K562 (cell line): ENCODE measurements around the gene LIMCH1. TPM values are rescaled to one million over a fixed set of nuclear protein-coding genes. Genes with fewer than 3 reads are reported as not detected.

Experiments used
- ATAC-seq: fragments of 200-7000 bp; cut with Tn5 transposase; 3 replicates; pipeline ENCODE4 v1.9.1; 2020; ENCODE audit warnings: moderate library complexity
- BruUV-seq: library from RNA; stranded (reverse); fragments of 400-500 nt; replicated peaks from 2 replicates; lab custom pipeline; 2021; lab: Mats Ljungman, UMichigan
- CTCF ChIA-PET: fragments of 300-600 bp; formaldehyde crosslinking; extraction: SDS; loops from one replicate; lab custom pipeline; 2021; ENCODE audit warnings: low intra/inter-chr PET ratio; lab: Yijun Ruan, JAX
- POLR2A ChIA-PET: fragments of 300-600, 350-650 bp; sonication (Branson Sonifier 250); formaldehyde crosslinking; extraction: SDS; loops from one replicate; lab custom pipeline; 2021; ENCODE audit warnings: antibody characterized with exemption, inconsistent platforms; lab: Yijun Ruan, JAX
- DNase-seq, 4 experiments: peaks; one replicate each; pipeline versions ENCODE4 v3.0.0 to v3.0.0-alpha.2; 2011 to 2018; ENCODE audit warnings: low spot score in 3 of 4, mixed read lengths in 3 of 4; ENCODE audit errors: extremely low read depth in 1 of 4
- FAIRE-seq: peaks from 2 replicates; lab custom pipeline; 2011; peaks lifted over from hg19 to GRCh38; lab: Jason Lieb, UNC
- H2AFZ ChIP-seq: 2 replicates; pipeline ENCODE4 v1.6.0; 2011; ENCODE audit warnings: low read depth, low read length, control low read depth, inconsistent platforms
- H3K27ac ChIP-seq: fragments of 200-600 bp; 3 replicates; pipeline ENCODE4 v1.8.0; 2011; ENCODE audit warnings: low read depth, mild to moderate bottlenecking, control low read depth, inconsistent platforms, low read length, moderate library complexity, mixed read lengths; ENCODE audit errors: extremely low read depth
- H3K27me3 ChIP-seq, 2 experiments: fragments of 300-600 bp in 1 of 2; 2 replicates in 1 of 2; 3 replicates in 1 of 2; pipeline versions ENCODE4 v1.6.0 to v1.8.0; 2011; ENCODE audit warnings: inconsistent platforms in 2 of 2, low read length in 2 of 2, mild to moderate bottlenecking in 1 of 2, mixed read lengths in 1 of 2, moderate library complexity in 1 of 2; ENCODE audit not compliant: control insufficient read depth in 2 of 2, insufficient read depth in 2 of 2
- H3K36me3 ChIP-seq: fragments of 300-600 bp; 3 replicates; pipeline ENCODE4 v1.8.0; 2011; ENCODE audit warnings: mild to moderate bottlenecking, low read length, inconsistent platforms; ENCODE audit not compliant: control insufficient read depth, insufficient read depth
- H3K4me1 ChIP-seq, 2 experiments: fragments of 200-600 bp in 1 of 2; replicated peaks in 1 of 2; 2 replicates in 1 of 2; 3 replicates in 1 of 2; pipeline versions ENCODE4 v1.5.1 to v1.8.0; 2011; ENCODE audit warnings: inconsistent platforms in 2 of 2, low read length in 2 of 2, mild to moderate bottlenecking in 1 of 2, mixed read lengths in 1 of 2, moderate library complexity in 1 of 2; ENCODE audit not compliant: control insufficient read depth in 2 of 2, insufficient read depth in 2 of 2
- H3K4me2 ChIP-seq: 2 replicates; pipeline ENCODE4 v1.6.1; 2011; ENCODE audit warnings: low read length, control low read depth, inconsistent platforms, mixed read lengths; ENCODE audit not compliant: insufficient read depth
- H3K4me3 ChIP-seq: fragments of 200-600 bp; sonication (generic), shearing (Covaris generic); 2 replicates; pipeline ENCODE4 v1.5.1; 2016; ENCODE audit warnings: control low read depth, inconsistent platforms
- H3K79me2 ChIP-seq: fragments of 200-600 bp; 3 replicates; pipeline ENCODE4 v1.8.0; 2011; ENCODE audit warnings: low read length, inconsistent platforms; ENCODE audit not compliant: control insufficient read depth, insufficient read depth
- H3K9ac ChIP-seq, 2 experiments: 2 replicates each; pipeline versions ENCODE4 v1.6.0 to v1.6.1; 2011; ENCODE audit warnings: low read depth in 2 of 2, low read length in 2 of 2, control low read depth in 1 of 2, inconsistent platforms in 1 of 2, mild to moderate bottlenecking in 1 of 2, mixed read lengths in 1 of 2; ENCODE audit not compliant: insufficient read depth in 1 of 2
- H3K9me1 ChIP-seq: one replicate; pipeline ENCODE4 v1.6.0; 2011; ENCODE audit warnings: inconsistent platforms, mild to moderate bottlenecking, low read length, moderate library complexity; ENCODE audit not compliant: control insufficient read depth, insufficient read depth
- H3K9me3 ChIP-seq: replicated peaks from 2 replicates; pipeline ENCODE4 v1.5.1; 2011; ENCODE audit warnings: low read depth, low read length, inconsistent platforms; ENCODE audit not compliant: control insufficient read depth, insufficient read depth
- H4K20me1 ChIP-seq: replicated peaks from 2 replicates; pipeline ENCODE4 v1.6.1; 2011; ENCODE audit warnings: low read length, inconsistent platforms, mixed read lengths; ENCODE audit not compliant: control insufficient read depth, insufficient read depth
- BRCA1 ChIP-seq, 2 experiments: fragments of 450-650 bp in 1 of 2; sonication (generic) in 1 of 2; formaldehyde crosslinking in 1 of 2; IDR thresholded peaks; 2 replicates each; pipeline versions ENCODE4 v1.5.0 to v1.6.1; 2017 to 2020; ENCODE audit warnings: mild to moderate bottlenecking in 1 of 2, missing genetic modification reagents in 1 of 2
- CC2D1A ChIP-seq: fragments of 450-650 bp; IDR thresholded peaks from 2 replicates; pipeline ENCODE4 v1.6.1; 2017; ENCODE audit warnings: mild to moderate bottlenecking
- CREB3 ChIP-seq: fragments of 450-650 bp; conservative IDR thresholded peaks from 2 replicates; pipeline ENCODE4 v1.6.1; 2016; ENCODE audit warnings: missing genetic modification characterization, low read depth, mild to moderate bottlenecking, missing compliant biosample characterization, moderate library complexity
- ESRRB ChIP-seq: fragments of 250-450 bp; sonication (Bioruptor Pico); IDR thresholded peaks from 2 replicates; pipeline ENCODE4 v1.5.0; 2020; ENCODE audit warnings: mild to moderate bottlenecking, moderate library complexity, borderline replicate concordance
- GTF2B ChIP-seq: IDR thresholded peaks from 2 replicates; pipeline ENCODE4 v1.6.1; 2011; ENCODE audit not compliant: insufficient read length; ENCODE audit errors: extremely low read depth
- HMG20A ChIP-seq: fragments of 450-650 bp; formaldehyde crosslinking; conservative IDR thresholded peaks from 2 replicates; pipeline ENCODE4 v1.4.0; 2020; ENCODE audit warnings: mild to moderate bottlenecking, mixed read lengths
- MAX ChIP-seq: sonication (generic); formaldehyde crosslinking; IDR thresholded peaks from 2 replicates; pipeline ENCODE4 v1.9.0; 2022; ENCODE audit warnings: mild to moderate bottlenecking, missing genetic modification reagents
- SAP30 ChIP-seq: fragments of 200-600 bp; sonication (generic); IDR thresholded peaks from 2 replicates; pipeline ENCODE4 v1.6.1; 2012; ENCODE audit warnings: borderline replicate concordance, low read depth, mild to moderate bottlenecking, moderate library complexity, low read length, control low read depth, inconsistent platforms; ENCODE audit not compliant: insufficient read depth, poor library complexity, severe bottlenecking
- VEZF1 ChIP-seq: fragments of 200-800 bp; sonication (Bioruptor generic); IDR thresholded peaks from 2 replicates; pipeline ENCODE4 v1.6.1; 2017; ENCODE audit warnings: missing genetic modification characterization, missing compliant biosample characterization
- ZNF436 ChIP-seq: fragments of 250-450, 450-650 bp; sonication (Bioruptor Pico); formaldehyde crosslinking; IDR thresholded peaks from 2 replicates; pipeline ENCODE4 v1.7.0; 2020; ENCODE audit warnings: mild to moderate bottlenecking
- WGBS: fragments of 100-300 bp; shearing (Covaris generic); methylation state at CpG from one replicate; pipeline ENCODE4 v1.1.6; 2016; ENCODE audit warnings: low coverage, mixed read lengths; ENCODE audit not compliant: insufficient coverage; ENCODE audit errors: missing lambda C conversion rate; 5-methylcytosine and 5-hydroxymethylcytosine counted together
- in situ Hi-C: fragments of 300-500 bp; cut with MboI; formaldehyde crosslinking; loops from 4 replicates; pipeline ENCODE4 v1.15.0; 2018; ENCODE audit warnings: inconsistent platforms, mixed read lengths
- intact Hi-C: fragments of 100-400 bp; cut with micrococcal nuclease; formaldehyde crosslinking; loops from 2 replicates; pipeline ENCODE4 v1.14.2; 2022
- polyA plus RNA-seq, 8 experiments: library from polyadenylated mRNA; depleted of rRNA in 4 of 8; stranded (reverse) in 5 of 8; unstranded in 3 of 8; fragments of >200 nt; fragmentation: Nextera tagmentation in 2 of 8; fragmentation: Illumina TruSeq in 1 of 8; extraction: Ambion mirVana in 2 of 8; extraction: Trizol in 1 of 8; gene quantifications; 2 replicates each; pipeline versions ENCODE4 v1.2.1 to v1.2.3, GENCODE V29; 2011 to 2014; ENCODE audit warnings: inconsistent platforms in 1 of 8, missing spikeins in 1 of 8
- total RNA-seq, 7 experiments: library from RNA; depleted of rRNA in 6 of 7; stranded (reverse); fragments of >200 nt in 6 of 7; fragmentation: Illumina TruSeq in 2 of 7; extraction: Trizol in 2 of 7; gene quantifications; 2 replicates each; pipeline versions ENCODE4 v1.2.1 to v1.2.3, GENCODE V29; 2011 to 2021; ENCODE audit warnings: low replicate concordance in 1 of 7

Gene LIMCH1
- total and polyA plus RNA-seq, 9 of the 15 experiments (the other 6 are each of a cell fraction or from before 2014, with no cell fraction given) = 0.35 TPM; not detected in 8

- no peak for DNase-seq
- Histone ChIP-seq H3K4me1 (no peaks in the 10 kb centered on the region), H3K4me3 (no peak overlapping the region), H3K36me3 (no peaks in the 10 kb centered on the region), H3K9me1 (no peaks in the 10 kb centered on the region), H3K9ac (no peak overlapping the region), H3K4me2 (no peak overlapping the region), H3K27me3 (no peaks in the 10 kb centered on the region), H3K27ac (no peak overlapping the region), H3K9me3 (no peaks in the 10 kb centered on the region), H4K20me1 (no peaks in the 10 kb centered on the region; the same call in 1 of the 2 replicates), H3K79me2 (no peaks in the 10 kb centered on the region), H2AFZ (no peak overlapping the region)
- FAIRE-seq = no peak
- intact Hi-C loops (no loop called here), in situ Hi-C loops (no loop called here)
- TF ChIP-seq ESRRB (CRISPR knock-in tag) (no peak), HMG20A (CRISPR knock-in tag) (no peak)
- no TSS peak for BruUV-seq
- POLR2A ChIA-PET = no interaction called here
- CTCF ChIA-PET = no interaction called here
- 4% methylated on average over 6 of the region's 6 CpGs for WGBS
- ATAC-seq = no peak
These were observed 9.3 kb upstream of the LIMCH1 start for GRCh38 chr4:41528512-41529205.

GRCh38 chr4:41530741-41531140 lies 7.2 kb upstream of the LIMCH1 start:
- BruUV-seq = no TSS peak
- DNase-seq (no peak), ATAC-seq (no peak), FAIRE-seq (no peak)
- Histone ChIP-seq H3K9me3 (no peaks in the 10 kb centered on the region), H3K4me3 (no peak overlapping the region), H3K27me3 (no peaks in the 10 kb centered on the region), H3K36me3 (no peaks in the 10 kb centered on the region), H3K27ac (no peak overlapping the region), H3K9me1 (no peaks in the 10 kb centered on the region), H3K4me2 (no peak overlapping the region), H4K20me1 (no peaks in the 10 kb centered on the region; the same call in 1 of the 2 replicates), H3K9ac (no peak overlapping the region), H3K79me2 (no peaks in the 10 kb centered on the region), H3K4me1 (no peaks in the 10 kb centered on the region), H2AFZ (no peak overlapping the region)
- in situ Hi-C loops = no loop called here
- intact Hi-C loops = no loop called here
- 0% methylated on average over 5 of the region's 5 CpGs for WGBS
- POLR2A ChIA-PET = no interaction called here
- CTCF ChIA-PET = no interaction called here
- no peak for TF ChIP-seq CREB3 (tag)
- TF ChIP-seq GTF2B = no peak
- TF ChIP-seq ZNF436 (CRISPR knock-in tag) = no peak
- TF ChIP-seq CC2D1A = no peak
- TF ChIP-seq BRCA1 (IDR thresholded peaks at IDR 0.05) = no peak
- TF ChIP-seq BRCA1 (CRISPR knock-in tag; IDR thresholded peaks at IDR 0.05) = no peak
- no peak for TF ChIP-seq SAP30
- no peak for TF ChIP-seq MAX (CRISPR knock-in tag)
- TF ChIP-seq VEZF1 (CRISPR knock-in tag) = no peak
